ENCODE measurements around the gene SECISBP2. TPM values are rescaled to one million over a fixed set of nuclear protein-coding genes. Genes with fewer than 3 reads are reported as not detected.

Gene SECISBP2
- polyA plus RNA-seq, 1 donor (not counting 4 experiments of a cell fraction or from before 2014, with no cell fraction given): 24.3 TPM

GRCh38 chr9:89400403-89401116 lies 82.3 kb downstream of the SECISBP2 start:
- Histone ChIP-seq H3K4me1 (ENCODE audit: control insufficient read depth, extremely low read depth, insufficient read depth, low read length) (no peaks in the 10 kb centered on the region), H2AFZ (ENCODE audit: control insufficient read depth, low read length) (no peak overlapping the region), H4K20me1 (ENCODE audit: control insufficient read depth, extremely low read depth, insufficient read depth, low read length) (no peaks in the 10 kb centered on the region), H3K27ac (ENCODE audit: control insufficient read depth, insufficient read depth, low read length) (no peak overlapping the region), H3K79me2 (ENCODE audit: control insufficient read depth, insufficient read depth, low read length) (no peaks in the 10 kb centered on the region), H3K4me2 (ENCODE audit: control insufficient read depth, extremely low read depth, insufficient read depth, low read depth, low read length) (no peak overlapping the region), H3K4me3 (ENCODE audit: control insufficient read depth in 2 of 3, extremely low read depth in 1 of 3, insufficient read depth in 2 of 3, low read depth in 1 of 3, low read length in 3 of 3) (no peak overlapping the region), H3K27me3 (ENCODE audit: control insufficient read depth, extremely low read depth, insufficient read depth, low read length) (no peaks in the 10 kb centered on the region), H3K9ac (ENCODE audit: control insufficient read depth, extremely low read depth, insufficient read depth, low read length) (no peak overlapping the region), H3K36me3 (ENCODE audit: control insufficient read depth in 2 of 2, extremely low read depth in 1 of 2, insufficient read depth in 2 of 2, low read length in 2 of 2) (no peaks in the 10 kb centered on the region), H3K9me1 (ENCODE audit: control insufficient read depth, extremely low read depth, insufficient read depth, low read length) (no peaks in the 10 kb centered on the region), H3K9me3 (ENCODE audit: control insufficient read depth, low read depth, low read length) (no peaks in the 10 kb centered on the region)
- TF ChIP-seq, protein P1, sequence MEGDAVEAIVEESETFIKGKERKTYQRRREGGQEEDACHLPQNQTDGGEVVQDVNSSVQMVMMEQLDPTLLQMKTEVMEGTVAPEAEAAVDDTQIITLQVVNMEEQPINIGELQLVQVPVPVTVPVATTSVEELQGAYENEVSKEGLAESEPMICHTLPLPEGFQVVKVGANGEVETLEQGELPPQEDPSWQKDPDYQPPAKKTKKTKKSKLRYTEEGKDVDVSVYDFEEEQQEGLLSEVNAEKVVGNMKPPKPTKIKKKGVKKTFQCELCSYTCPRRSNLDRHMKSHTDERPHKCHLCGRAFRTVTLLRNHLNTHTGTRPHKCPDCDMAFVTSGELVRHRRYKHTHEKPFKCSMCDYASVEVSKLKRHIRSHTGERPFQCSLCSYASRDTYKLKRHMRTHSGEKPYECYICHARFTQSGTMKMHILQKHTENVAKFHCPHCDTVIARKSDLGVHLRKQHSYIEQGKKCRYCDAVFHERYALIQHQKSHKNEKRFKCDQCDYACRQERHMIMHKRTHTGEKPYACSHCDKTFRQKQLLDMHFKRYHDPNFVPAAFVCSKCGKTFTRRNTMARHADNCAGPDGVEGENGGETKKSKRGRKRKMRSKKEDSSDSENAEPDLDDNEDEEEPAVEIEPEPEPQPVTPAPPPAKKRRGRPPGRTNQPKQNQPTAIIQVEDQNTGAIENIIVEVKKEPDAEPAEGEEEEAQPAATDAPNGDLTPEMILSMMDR (optimal IDR thresholded peaks at IDR 0.05 in 1 of 3, IDR thresholded peaks at IDR 0.05 in 1 of 3, conservative IDR thresholded peaks at IDR 0.05 in 1 of 3; ENCODE audit: extremely low read depth in 1 of 3, insufficient read depth in 2 of 3, low read length in 3 of 3): no peak
- no peak for TF ChIP-seq EZH2 (IDR thresholded peaks at IDR 0.05; ENCODE audit: low read length)
- dilution Hi-C loops (cut with MboI; ENCODE audit: extremely low pct_ligation_motif_present, low sequenced_read_pairs): no loop called here
- FAIRE-seq (no peak), DNase-seq (ENCODE audit: low read depth, low spot score) (no peak)

GRCh38 chr9:89402695-89403427 lies 84.6 kb downstream of the SECISBP2 start:
- Histone ChIP-seq H3K9me1 (ENCODE audit: control insufficient read depth, extremely low read depth, insufficient read depth, low read length) (no peaks in the 10 kb centered on the region), H3K4me2 (ENCODE audit: control insufficient read depth, extremely low read depth, insufficient read depth, low read depth, low read length) (no peak overlapping the region), H3K79me2 (ENCODE audit: control insufficient read depth, insufficient read depth, low read length) (no peaks in the 10 kb centered on the region), H3K27me3 (ENCODE audit: control insufficient read depth, extremely low read depth, insufficient read depth, low read length) (no peaks in the 10 kb centered on the region), H2AFZ (ENCODE audit: control insufficient read depth, low read length) (no peak overlapping the region), H3K9ac (ENCODE audit: control insufficient read depth, extremely low read depth, insufficient read depth, low read length) (no peak overlapping the region), H3K4me3 (ENCODE audit: control insufficient read depth in 2 of 3, extremely low read depth in 1 of 3, insufficient read depth in 2 of 3, low read depth in 1 of 3, low read length in 3 of 3) (no peak overlapping the region), H3K4me1 (ENCODE audit: control insufficient read depth, extremely low read depth, insufficient read depth, low read length) (no peaks in the 10 kb centered on the region), H3K27ac (ENCODE audit: control insufficient read depth, insufficient read depth, low read length) (no peak overlapping the region), H4K20me1 (ENCODE audit: control insufficient read depth, extremely low read depth, insufficient read depth, low read length) (no peaks in the 10 kb centered on the region), H3K36me3 (ENCODE audit: control insufficient read depth in 2 of 2, extremely low read depth in 1 of 2, insufficient read depth in 2 of 2, low read length in 2 of 2) (no peaks in the 10 kb centered on the region), H3K9me3 (ENCODE audit: control insufficient read depth, low read depth, low read length) (no peaks in the 10 kb centered on the region)
- TF ChIP-seq, protein P1 (optimal IDR thresholded peaks at IDR 0.05 in 1 of 3, IDR thresholded peaks at IDR 0.05 in 1 of 3, conservative IDR thresholded peaks at IDR 0.05 in 1 of 3; ENCODE audit: extremely low read depth in 1 of 3, insufficient read depth in 2 of 3, low read length in 3 of 3): no peak
- no peak for TF ChIP-seq EZH2 (IDR thresholded peaks at IDR 0.05; ENCODE audit: low read length)
- dilution Hi-C loops (cut with MboI; ENCODE audit: extremely low pct_ligation_motif_present, low sequenced_read_pairs): no loop called here
- no peak for DNase-seq (ENCODE audit: low read depth, low spot score)
- FAIRE-seq: no peak
